GM18909 (cell line): ENCODE measurements around the gene KRTCAP2.

Experiments used
- ATAC-seq: cut with Tn5 transposase; IDR thresholded peaks from one replicate; pipeline ENCODE4 v1.9.1; 2021; ENCODE audit warnings: mild to moderate bottlenecking; ENCODE audit not compliant: unreplicated experiment, poor library complexity

KRTCAP2 gene

GRCh38 chr1:155123801-155124200 is 49.3 kb downstream of the KRTCAP2 start:
- ATAC-seq = no peak

GRCh38 chr1:155122308-155122707 is 50.8 kb downstream of the KRTCAP2 start:
- ATAC-seq = no peak

DNA sequence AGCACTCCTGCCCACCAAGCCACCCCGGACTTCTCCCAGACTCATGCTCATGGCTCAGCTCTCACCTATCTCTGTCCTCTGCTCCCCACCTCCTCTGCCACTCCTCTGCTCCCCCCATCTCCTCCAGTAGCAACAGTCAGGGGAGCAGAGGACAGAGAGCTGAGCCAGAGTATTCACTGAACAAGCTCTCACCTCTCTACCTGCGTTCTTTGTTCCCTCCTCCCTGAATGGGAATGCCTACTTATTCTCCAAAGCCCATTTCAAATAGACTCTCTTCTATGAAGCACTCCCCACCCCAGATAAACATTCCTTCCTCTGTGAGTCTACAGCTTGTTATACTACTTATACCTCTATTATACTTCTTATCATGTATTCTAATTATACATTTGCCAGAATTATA is 51.9 kb downstream of the KRTCAP2 start:
- ATAC-seq = no peak

DNA sequence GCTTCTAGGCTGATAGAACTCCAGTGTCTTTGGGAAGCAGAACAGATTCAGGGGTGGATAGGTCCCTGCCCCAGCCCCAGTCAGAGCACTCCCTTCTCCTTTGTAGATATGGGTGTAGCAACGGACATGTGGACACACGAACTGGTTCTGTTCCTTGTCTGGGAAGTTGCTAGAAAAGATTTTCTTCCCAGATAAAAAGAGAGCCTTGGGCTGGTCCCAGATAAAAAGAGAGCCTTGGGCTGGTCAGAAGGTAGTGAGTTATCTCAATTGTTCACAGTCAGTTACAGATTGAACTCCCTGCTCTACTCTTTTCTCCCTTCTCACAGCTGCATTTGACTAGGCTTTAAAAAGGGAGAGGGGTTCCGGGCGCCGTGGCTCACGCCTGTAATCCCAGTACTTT is 52.9 kb downstream of the KRTCAP2 start:
- ATAC-seq = no peak
